Peyer's patch (tissue), 4 donors: ENCODE measurements around the gene MDFI.

Experiments
- POLR2A ChIP-seq, 2 donors: fragments of 450-650 bp; IDR thresholded peaks; one replicate each; pipeline ENCODE4 v1.5.1; 2017; ENCODE audit warnings: antibody characterized with exemption in 2 of 2, mild to moderate bottlenecking in 2 of 2, moderate library complexity in 2 of 2
- TF ChIP-seq, protein P1 (sequence below), 6 experiments: fragments of 450-650 bp in 4 of 6; fragments of 200-600 bp in 2 of 6; sonication (generic) in 1 of 6; IDR thresholded peaks; one replicate each; pipeline ENCODE4 v1.5.1; 2017 to 2019; ENCODE audit warnings: antibody characterized with exemption in 6 of 6, mild to moderate bottlenecking in 3 of 6, moderate library complexity in 1 of 6

DNA sequence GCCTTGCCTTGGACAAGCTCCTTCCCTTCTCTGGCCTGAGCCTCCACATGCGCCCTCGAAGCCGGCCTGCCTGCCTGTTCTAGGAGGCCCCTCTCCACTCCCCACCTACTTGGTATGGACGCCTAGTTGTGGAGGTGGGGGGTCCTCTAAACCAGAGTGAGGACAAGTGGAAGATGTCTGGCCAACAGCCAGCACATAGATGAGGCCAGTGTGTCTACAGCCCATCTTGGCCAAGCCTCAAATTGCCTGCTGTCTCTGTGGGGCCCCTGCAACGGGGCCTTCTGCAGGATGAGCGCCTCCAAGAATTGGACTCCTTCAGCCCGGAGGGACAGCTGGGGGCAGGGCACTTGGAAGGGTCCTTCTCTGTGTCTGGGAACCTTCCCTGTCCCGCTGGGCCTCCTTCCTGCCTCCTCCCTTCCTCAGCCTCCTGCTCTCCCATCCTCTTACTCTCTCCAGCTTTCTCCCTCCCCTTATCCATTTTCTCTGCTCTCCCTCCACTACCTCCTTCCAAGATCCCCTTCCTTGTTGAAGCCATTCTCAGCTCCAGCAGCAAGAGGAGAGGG is 1.6 kb downstream of the MDFI start:
- no peak for TF ChIP-seq POLR2A (IDR thresholded peaks at IDR 0.05)
- TF ChIP-seq, protein P1, sequence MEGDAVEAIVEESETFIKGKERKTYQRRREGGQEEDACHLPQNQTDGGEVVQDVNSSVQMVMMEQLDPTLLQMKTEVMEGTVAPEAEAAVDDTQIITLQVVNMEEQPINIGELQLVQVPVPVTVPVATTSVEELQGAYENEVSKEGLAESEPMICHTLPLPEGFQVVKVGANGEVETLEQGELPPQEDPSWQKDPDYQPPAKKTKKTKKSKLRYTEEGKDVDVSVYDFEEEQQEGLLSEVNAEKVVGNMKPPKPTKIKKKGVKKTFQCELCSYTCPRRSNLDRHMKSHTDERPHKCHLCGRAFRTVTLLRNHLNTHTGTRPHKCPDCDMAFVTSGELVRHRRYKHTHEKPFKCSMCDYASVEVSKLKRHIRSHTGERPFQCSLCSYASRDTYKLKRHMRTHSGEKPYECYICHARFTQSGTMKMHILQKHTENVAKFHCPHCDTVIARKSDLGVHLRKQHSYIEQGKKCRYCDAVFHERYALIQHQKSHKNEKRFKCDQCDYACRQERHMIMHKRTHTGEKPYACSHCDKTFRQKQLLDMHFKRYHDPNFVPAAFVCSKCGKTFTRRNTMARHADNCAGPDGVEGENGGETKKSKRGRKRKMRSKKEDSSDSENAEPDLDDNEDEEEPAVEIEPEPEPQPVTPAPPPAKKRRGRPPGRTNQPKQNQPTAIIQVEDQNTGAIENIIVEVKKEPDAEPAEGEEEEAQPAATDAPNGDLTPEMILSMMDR (IDR thresholded peaks at IDR 0.05), result no peak
